CD14-positive monocyte (primary cell): ENCODE measurements around the gene MAP3K3. TPM values are rescaled to one million over a fixed set of nuclear protein-coding genes. Genes with fewer than 3 reads are reported as not detected.
A peak's percentile ranks its signal among the peaks of the same experiment; 100 is the strongest.

Source experiments
- DNase-seq, 3 donors: peaks; one replicate each; pipeline ENCODE4 v3.0.0-alpha.2; 2011 to 2022
- H2AFZ ChIP-seq: 2 replicates; pipeline ENCODE4 v1.6.0; 2012; ENCODE audit warnings: mild to moderate bottlenecking, low read depth, low read length, inconsistent platforms; ENCODE audit not compliant: insufficient read depth, poor library complexity, severe bottlenecking
- H3K27ac ChIP-seq, 2 donors: 1 replicate in 1 of 2; 2 replicates in 1 of 2; pipeline ENCODE4 v1.5.1; 2012 to 2013; ENCODE audit warnings: low read length in 2 of 2, control low read depth in 1 of 2, inconsistent platforms in 1 of 2, low read depth in 1 of 2, mild to moderate bottlenecking in 1 of 2
- H3K27me3 ChIP-seq, 2 donors: one replicate each; pipeline versions ENCODE4 v1.6.0 to v1.6.1; 2011 to 2013; ENCODE audit warnings: low read length in 2 of 2; ENCODE audit not compliant: control insufficient read depth in 2 of 2, insufficient read depth in 2 of 2
- H3K36me3 ChIP-seq, 2 donors: replicated peaks in 1 of 2; 1 replicate in 1 of 2; 2 replicates in 1 of 2; pipeline versions ENCODE4 v1.5.1 to v1.6.1; 2012 to 2013; ENCODE audit warnings: low read length in 2 of 2, control low read depth in 1 of 2, inconsistent platforms in 1 of 2, mild to moderate bottlenecking in 1 of 2; ENCODE audit not compliant: insufficient read depth in 2 of 2, control insufficient read depth in 1 of 2
- H3K4me1 ChIP-seq, 2 donors: 1 replicate in 1 of 2; 2 replicates in 1 of 2; pipeline versions ENCODE4 v1.5.1 to v1.6.1; 2012 to 2013; ENCODE audit warnings: low read length in 2 of 2, control low read depth in 1 of 2, inconsistent platforms in 1 of 2, mild to moderate bottlenecking in 1 of 2, moderate library complexity in 1 of 2; ENCODE audit not compliant: insufficient read depth in 2 of 2, control insufficient read depth in 1 of 2
- H3K4me2 ChIP-seq: replicated peaks from 2 replicates; pipeline ENCODE3; 2012; ENCODE audit warnings: low read length, moderate library complexity, mild to moderate bottlenecking; ENCODE audit not compliant: poor library complexity, severe bottlenecking; ENCODE audit errors: extremely low read depth
- H3K4me3 ChIP-seq, 3 experiments: fragments of 200-600 bp in 1 of 3; sonication (generic) in 1 of 3; replicated peaks in 1 of 3; 1 replicate in 2 of 3; 2 replicates in 1 of 3; pipeline ENCODE4 v1.5.1; 2011 to 2013; ENCODE audit warnings: low read length in 3 of 3, mild to moderate bottlenecking in 3 of 3, control low read depth in 2 of 3, low read depth in 2 of 3, inconsistent platforms in 1 of 3, moderate library complexity in 1 of 3
- H3K79me2 ChIP-seq: 2 replicates; pipeline ENCODE4 v1.6.0; 2012; ENCODE audit warnings: mild to moderate bottlenecking, control low read depth, inconsistent platforms, low read length, moderate library complexity; ENCODE audit not compliant: insufficient read depth
- H3K9ac ChIP-seq: 2 replicates; pipeline ENCODE4 v1.6.0; 2017; ENCODE audit warnings: low read length, mild to moderate bottlenecking; ENCODE audit not compliant: insufficient read depth, poor library complexity, severe bottlenecking
- H3K9me3 ChIP-seq, 2 donors: replicated peaks in 1 of 2; 1 replicate in 1 of 2; 2 replicates in 1 of 2; pipeline versions ENCODE4 v1.5.1 to v1.6.1; 2012 to 2013; ENCODE audit warnings: low read length in 2 of 2, control low read depth in 1 of 2; ENCODE audit not compliant: control insufficient read depth in 1 of 2, insufficient read depth in 1 of 2
- H4K20me1 ChIP-seq: 2 replicates; pipeline ENCODE4 v1.6.0; 2012; ENCODE audit warnings: mild to moderate bottlenecking, low read length, control low read depth, moderate library complexity; ENCODE audit not compliant: insufficient read depth
- H3K27ac Mint-ChIP-seq, 7 donors: one replicate each; pipeline ENCODE4 v1.8.0; 2020; ENCODE audit warnings: mild to moderate bottlenecking in 7 of 7, mixed read lengths in 7 of 7, moderate library complexity in 6 of 7, inconsistent platforms in 2 of 7
- H3K27me3 Mint-ChIP-seq, 3 donors: one replicate each; pipeline ENCODE4 v1.8.0; 2021 to 2022; ENCODE audit warnings: low read depth in 3 of 3, mild to moderate bottlenecking in 3 of 3, mixed read lengths in 3 of 3, moderate library complexity in 3 of 3, inconsistent platforms in 1 of 3
- H3K36me3 Mint-ChIP-seq, 2 donors: one replicate each; pipeline ENCODE4 v1.8.0; 2020; ENCODE audit warnings: mixed read lengths in 2 of 2, inconsistent platforms in 1 of 2, mild to moderate bottlenecking in 1 of 2
- H3K4me1 Mint-ChIP-seq: one replicate; pipeline ENCODE4 v1.8.0; 2020; ENCODE audit warnings: mild to moderate bottlenecking, mixed read lengths
- H3K4me3 Mint-ChIP-seq, 2 donors: one replicate each; pipeline ENCODE4 v1.8.0; 2020; ENCODE audit warnings: mild to moderate bottlenecking in 2 of 2, mixed read lengths in 2 of 2, moderate library complexity in 1 of 2
- H3K9me3 Mint-ChIP-seq, 7 donors: one replicate each; pipeline ENCODE4 v1.8.0; 2020 to 2022; ENCODE audit warnings: mixed read lengths in 7 of 7, mild to moderate bottlenecking in 6 of 7, moderate library complexity in 6 of 7, inconsistent platforms in 2 of 7
- CTCF ChIP-seq: fragments of 200-600 bp; IDR thresholded peaks from one replicate; pipeline ENCODE4 v1.8.0; 2022; ENCODE audit warnings: antibody characterized with exemption, mild to moderate bottlenecking
- WGBS: methylation state at CpG from one replicate; pipeline ENCODE4 v1.1.5; 2013; ENCODE audit warnings: missing lambda C conversion rate; ENCODE audit not compliant: insufficient coverage; 5-methylcytosine and 5-hydroxymethylcytosine counted together
- intact Hi-C, 2 donors: fragments of 100-400 bp; cut with micrococcal nuclease; formaldehyde crosslinking; loops; one replicate each; pipeline versions ENCODE4 v1.15.0 to v1.15.1; 2023
- polyA plus RNA-seq, 3 donors: library from polyadenylated mRNA; depleted of rRNA in 1 of 3; unstranded in 2 of 3; stranded (reverse) in 1 of 3; fragments of 300-500 nt in 2 of 3; fragments of >200 nt in 1 of 3; fragmentation: Illumina TruSeq in 2 of 3; gene quantifications; 1 replicate in 2 of 3; 2 replicates in 1 of 3; pipeline ENCODE4 v1.2.3, GENCODE V29; 2012 to 2021

Gene MAP3K3
- polyA plus RNA-seq, 3 donors, result 52.2 to 219 (median 63.6) TPM

DNA sequence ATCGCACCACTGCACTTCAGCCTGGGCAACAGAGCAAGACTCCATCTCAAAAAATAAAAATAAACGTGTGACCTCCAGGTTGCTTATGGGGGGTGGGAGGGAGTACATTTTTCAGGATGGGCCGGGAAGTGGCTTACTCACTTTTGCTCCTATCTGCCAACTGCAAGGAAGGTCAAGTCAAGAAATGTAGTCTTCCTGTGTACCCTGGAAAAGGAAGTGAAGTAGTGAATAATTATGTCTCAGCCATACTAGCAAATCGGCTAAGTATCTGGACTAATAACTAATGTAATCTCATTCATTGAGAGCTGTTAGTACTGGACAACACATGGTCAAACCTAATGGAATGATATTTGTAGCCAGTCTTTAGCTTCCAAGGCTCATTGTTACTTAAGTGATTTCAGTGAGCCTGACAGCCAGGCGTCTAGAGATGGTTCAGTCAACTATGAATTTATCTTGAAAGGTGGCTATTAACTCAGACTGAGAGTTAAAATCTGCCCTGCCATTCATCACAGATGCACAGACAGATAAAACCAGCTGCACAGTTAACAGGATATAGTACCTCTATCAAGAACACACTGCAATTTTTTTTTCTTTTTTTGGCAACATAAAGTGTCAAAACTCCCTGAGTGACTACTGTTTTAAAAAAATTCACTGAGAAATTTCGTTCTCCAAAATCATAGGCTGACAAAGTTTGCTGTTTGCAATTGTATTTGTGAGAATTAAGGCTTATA, 25.2 kb upstream of the MAP3K3 start:
- intact Hi-C loops, result no loop called here
- Histone ChIP-seq H3K9ac (no peak overlapping the region), H3K4me3 (no peak overlapping the region), H4K20me1 (no peaks in the 10 kb centered on the region), H3K36me3 (peaks cover 14 to 28% of the 10 kb centered on the region in 2 donors), H3K4me1 (peaks cover 14 to 17% of the 10 kb centered on the region in 2 donors), H2AFZ (no peak overlapping the region), H3K79me2 (peaks cover 6% of the 10 kb centered on the region), H3K27me3 (no peaks in the 10 kb centered on the region), H3K4me2 (no peak overlapping the region), H3K27ac (no peak overlapping the region), H3K9me3 (no peaks in the 10 kb centered on the region)
- TF ChIP-seq CTCF, result no peak
- no peak for DNase-seq
- Mint-ChIP-seq H3K9me3 (no peaks in the 10 kb centered on the region), H3K4me3 (no peak overlapping the region), H3K4me1 (peaks cover 14% of the 10 kb centered on the region), H3K27ac (no peak overlapping the region), H3K27me3 (peaks cover 0 to 3% (median 0%) of the 10 kb centered on the region in 3 donors), H3K36me3 (peaks cover 22 to 36% of the 10 kb centered on the region in 2 donors)
- 80% methylated on average over 2 of the region's 6 CpGs for WGBS

- no peak for DNase-seq
- no peaks in the 10 kb centered on the region for H3K27me3 ChIP-seq
- TF ChIP-seq CTCF, result no peak
- H3K4me1 ChIP-seq, result peaks cover 14 to 18% of the 10 kb centered on the region in 2 donors
- H3K79me2 ChIP-seq, result peaks cover 8% of the 10 kb centered on the region
- Mint-ChIP-seq H3K4me1 (peaks cover 14% of the 10 kb centered on the region), H3K4me3 (no peak overlapping the region), H3K27ac (peak overlapping the region in 1 of 7 donors; percentile 36), H3K36me3 (peaks cover 11 to 29% of the 10 kb centered on the region in 2 donors), H3K9me3 (no peaks in the 10 kb centered on the region), H3K27me3 (peaks cover 0 to 3% (median 0%) of the 10 kb centered on the region in 3 donors)
- WGBS, result no CpG with 5 or more reads among the region's 2 CpGs
- H3K9ac ChIP-seq, result no peak overlapping the region
- H3K9me3 ChIP-seq, result no peaks in the 10 kb centered on the region
- H3K36me3 ChIP-seq, result peaks cover 7 to 19% of the 10 kb centered on the region in 2 donors
- intact Hi-C loops, result no loop called here
- no peak overlapping the region for H3K4me3 ChIP-seq
- no peak overlapping the region for H3K4me2 ChIP-seq
- H3K27ac ChIP-seq, result no peak overlapping the region
- no peaks in the 10 kb centered on the region for H4K20me1 ChIP-seq
- no peak overlapping the region for H2AFZ ChIP-seq
These were observed 23.9 kb upstream of the MAP3K3 start for GRCh38 chr17:63598281-63598680.
